GM12873 (cell line): ENCODE measurements around the gene MEI4.

ENCODE experiments used
- CTCF ChIP-seq: IDR thresholded peaks from 2 replicates; pipeline ENCODE4 v1.5.1; 2012; ENCODE audit warnings: low read depth, mild to moderate bottlenecking, moderate library complexity, low read length, control low read depth; ENCODE audit not compliant: insufficient read depth; ENCODE audit errors: missing control alignments

The MEI4 gene

GRCh38 chr6:77764364-77764763 lies 111.5 kb downstream of the MEI4 start:
- no peak for TF ChIP-seq CTCF

- TF ChIP-seq CTCF: no peak
Observed at GRCh38 chr6:77773157-77773822, 120.5 kb downstream of the MEI4 start.

GRCh38 chr6:77774457-77774856 lies 121.6 kb downstream of the MEI4 start:
- no peak for TF ChIP-seq CTCF

- TF ChIP-seq CTCF: no peak
Observed at GRCh38 chr6:77776441-77776840, 123.6 kb downstream of the MEI4 start.

- no peak for TF ChIP-seq CTCF
Observed at GRCh38 chr6:77778527-77778926, 125.7 kb downstream of the MEI4 start.

- no peak for TF ChIP-seq CTCF
Observed at GRCh38 chr6:77786935-77787629, 134.2 kb downstream of the MEI4 start.

- no peak for TF ChIP-seq CTCF
Observed at GRCh38 chr6:77796824-77797809, 144.3 kb downstream of the MEI4 start.
